GM12874 (cell line): ENCODE measurements around the gene PEPD.

Experiments
- TF ChIP-seq, protein P1 (sequence below): IDR thresholded peaks from 2 replicates; pipeline ENCODE4 v1.5.1; 2011; ENCODE audit warnings: low read depth, mild to moderate bottlenecking, control low read depth, low read length, moderate library complexity; ENCODE audit not compliant: insufficient read depth

Gene PEPD

DNA sequence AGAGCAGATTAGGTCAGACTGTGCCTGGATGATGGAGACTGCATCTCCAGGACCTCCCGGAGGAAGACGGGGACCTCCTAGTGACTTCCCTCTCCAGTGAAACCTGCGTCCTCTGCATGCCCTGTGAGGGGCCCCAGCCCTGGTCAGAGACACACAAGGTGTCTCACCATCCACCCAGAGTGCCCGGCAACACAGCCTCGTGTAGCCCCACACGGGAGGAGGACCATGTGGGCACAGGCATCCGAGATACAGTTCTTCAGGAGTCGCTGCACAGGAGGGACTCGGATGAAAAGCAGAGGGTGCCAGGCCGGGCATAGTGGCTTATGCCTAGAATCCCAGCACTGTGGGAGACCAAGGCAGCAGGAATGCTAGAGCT lies 64.8 kb downstream of the PEPD start:
- TF ChIP-seq, protein P1, sequence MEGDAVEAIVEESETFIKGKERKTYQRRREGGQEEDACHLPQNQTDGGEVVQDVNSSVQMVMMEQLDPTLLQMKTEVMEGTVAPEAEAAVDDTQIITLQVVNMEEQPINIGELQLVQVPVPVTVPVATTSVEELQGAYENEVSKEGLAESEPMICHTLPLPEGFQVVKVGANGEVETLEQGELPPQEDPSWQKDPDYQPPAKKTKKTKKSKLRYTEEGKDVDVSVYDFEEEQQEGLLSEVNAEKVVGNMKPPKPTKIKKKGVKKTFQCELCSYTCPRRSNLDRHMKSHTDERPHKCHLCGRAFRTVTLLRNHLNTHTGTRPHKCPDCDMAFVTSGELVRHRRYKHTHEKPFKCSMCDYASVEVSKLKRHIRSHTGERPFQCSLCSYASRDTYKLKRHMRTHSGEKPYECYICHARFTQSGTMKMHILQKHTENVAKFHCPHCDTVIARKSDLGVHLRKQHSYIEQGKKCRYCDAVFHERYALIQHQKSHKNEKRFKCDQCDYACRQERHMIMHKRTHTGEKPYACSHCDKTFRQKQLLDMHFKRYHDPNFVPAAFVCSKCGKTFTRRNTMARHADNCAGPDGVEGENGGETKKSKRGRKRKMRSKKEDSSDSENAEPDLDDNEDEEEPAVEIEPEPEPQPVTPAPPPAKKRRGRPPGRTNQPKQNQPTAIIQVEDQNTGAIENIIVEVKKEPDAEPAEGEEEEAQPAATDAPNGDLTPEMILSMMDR: no peak

DNA sequence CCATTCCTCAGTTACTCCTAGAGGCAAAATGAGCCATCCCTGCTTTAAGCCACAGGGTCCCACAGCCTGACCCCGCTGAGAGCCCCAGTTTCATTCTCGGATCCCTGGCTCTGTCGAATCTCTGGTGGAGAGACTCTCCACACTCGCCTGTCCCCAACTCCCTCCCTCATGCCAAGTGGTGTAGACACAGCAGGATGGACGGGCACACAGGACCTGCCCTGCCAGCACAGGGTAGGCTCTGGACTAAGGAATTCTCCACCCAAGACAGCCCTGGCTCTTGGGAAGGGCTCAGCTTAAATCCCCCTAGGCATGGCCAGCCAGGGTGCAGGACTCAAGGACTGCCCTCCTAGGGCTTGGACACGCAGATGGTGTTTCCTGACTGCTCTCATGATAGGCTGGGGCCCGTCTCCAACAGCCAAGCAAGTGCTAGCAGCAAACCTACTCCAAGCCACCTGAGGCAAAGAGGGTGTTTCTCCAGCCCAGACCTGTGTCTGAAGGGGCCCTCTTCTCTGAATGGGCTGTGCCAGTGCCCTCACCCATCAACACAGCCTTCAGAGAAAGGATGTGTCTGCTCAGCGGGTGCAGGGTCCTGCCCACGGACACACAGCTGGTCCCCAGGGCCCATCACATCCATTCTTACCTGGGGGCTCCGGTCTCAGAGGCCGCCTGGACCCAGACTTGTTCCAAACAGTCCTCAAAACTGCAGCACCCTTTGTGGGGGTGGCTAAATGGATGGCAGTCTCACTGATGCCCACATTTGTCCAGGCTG lies 65.3 kb downstream of the PEPD start:
- TF ChIP-seq, protein P1: no peak

DNA sequence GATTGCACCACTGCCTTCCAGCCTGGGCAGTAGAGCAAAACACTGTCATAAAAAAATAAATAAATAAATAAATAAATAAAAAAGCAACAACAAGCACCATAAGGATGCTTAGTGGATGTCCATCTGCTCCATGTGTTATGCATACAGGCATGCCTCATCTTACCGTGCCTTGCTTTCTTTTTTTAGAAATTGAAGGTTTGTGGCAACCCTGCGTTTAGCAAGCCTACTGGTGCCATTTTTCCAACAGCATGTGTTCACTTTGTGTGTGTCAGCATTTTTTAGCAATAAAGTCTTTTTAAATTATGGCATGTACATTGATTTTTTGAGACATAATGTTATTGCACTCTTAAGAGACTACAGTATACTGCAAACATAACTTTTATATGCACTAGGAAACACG lies 68.3 kb downstream of the PEPD start:
- TF ChIP-seq, protein P1: no peak

DNA sequence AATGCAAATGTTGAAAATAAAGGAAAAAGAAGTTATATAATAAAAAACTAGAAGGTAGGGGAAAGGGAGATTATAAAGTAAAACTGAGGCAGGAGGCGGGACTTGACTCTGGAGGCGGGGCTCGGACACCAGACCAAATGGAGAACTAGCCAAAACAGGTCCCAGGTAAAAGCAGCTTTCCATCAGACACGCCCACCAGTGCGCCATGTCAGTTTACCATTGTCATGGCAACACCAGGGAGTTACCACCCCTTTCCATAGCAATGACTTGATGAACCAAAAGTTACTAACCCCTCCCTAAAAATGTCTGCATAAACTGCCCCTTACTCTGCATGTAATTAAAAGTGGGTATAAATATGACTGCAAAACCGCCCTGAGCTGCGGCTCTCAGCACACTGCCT lies 70.9 kb downstream of the PEPD start:
- TF ChIP-seq, protein P1: no peak

DNA sequence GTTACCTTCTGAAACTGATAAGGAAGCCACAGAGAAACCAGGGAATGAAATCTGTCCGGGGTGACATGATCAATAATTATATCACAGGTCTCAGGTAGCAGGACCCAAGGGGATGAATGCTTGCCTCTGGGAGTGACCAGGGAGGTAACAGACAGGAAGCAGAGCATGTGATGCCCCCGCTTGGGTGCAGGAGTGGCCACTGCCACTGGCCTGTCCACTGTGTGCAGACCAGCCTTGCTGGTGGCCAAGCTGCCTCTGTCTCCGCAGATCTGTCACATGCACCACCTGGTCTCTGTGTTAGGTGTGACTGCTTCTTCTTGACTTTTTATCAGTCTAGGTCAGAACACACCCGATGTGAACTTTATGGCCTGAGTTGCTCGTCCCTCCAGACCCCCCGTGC lies 71.8 kb downstream of the PEPD start:
- TF ChIP-seq, protein P1: no peak

DNA sequence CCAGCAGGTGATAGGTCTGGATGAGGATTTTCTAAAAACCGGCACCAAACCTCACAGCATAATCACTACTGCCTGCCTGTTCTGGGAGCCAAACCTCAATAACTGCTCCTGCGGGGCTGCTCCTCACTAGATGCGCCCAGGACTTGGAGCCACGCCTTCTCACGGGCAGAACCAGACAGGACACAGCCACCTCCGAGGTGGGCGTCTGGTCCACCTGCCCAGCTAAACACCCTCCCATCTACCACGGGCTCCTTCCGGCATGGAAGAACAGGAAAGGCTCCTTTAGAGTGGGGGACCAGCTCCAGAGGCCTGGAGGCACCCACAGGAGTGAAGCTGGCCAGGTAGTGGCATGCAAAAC lies 73.5 kb downstream of the PEPD start:
- TF ChIP-seq, protein P1: no peak

DNA sequence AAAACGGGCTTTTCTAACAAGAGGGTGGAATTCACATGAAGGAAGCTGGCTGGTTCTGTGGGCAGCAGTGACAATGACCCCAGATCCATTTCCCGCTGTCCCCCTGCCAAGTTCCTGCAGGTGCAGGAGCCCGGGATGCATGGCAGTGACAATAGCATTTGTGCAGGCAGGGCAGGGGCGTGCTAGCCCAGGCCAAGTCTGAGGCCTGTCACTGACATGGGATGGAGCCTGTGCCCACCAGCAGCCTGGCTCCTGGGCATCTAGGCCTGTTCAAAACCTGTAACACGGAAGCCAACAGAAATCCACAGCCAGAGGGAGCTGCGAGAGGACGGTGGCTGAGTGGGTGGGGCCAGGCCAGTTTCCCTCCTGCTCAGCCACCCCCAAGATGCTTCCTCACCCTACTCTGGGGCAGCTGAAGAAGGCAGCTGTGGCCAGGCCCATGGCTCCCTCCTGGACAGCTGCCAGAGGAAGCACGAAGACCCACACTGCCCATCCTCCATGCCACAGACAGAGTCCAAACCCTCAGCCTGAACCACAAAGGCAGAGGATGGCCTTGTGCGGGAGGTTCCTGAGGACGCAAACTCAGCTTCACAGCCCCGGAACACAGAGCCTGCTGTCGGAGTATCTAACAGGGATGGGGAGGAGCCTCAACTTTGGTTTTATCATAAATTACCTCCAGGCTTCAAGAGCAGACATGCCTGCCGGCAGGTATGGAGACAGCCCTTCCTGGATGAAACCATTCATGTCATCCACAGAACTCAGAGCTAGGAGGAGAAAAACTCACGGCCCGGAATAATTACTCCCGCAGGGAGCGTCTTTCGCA lies 74.0 kb downstream of the PEPD start:
- TF ChIP-seq, protein P1: no peak
